H9 (cell line): ENCODE data around the gene PAQR7. TPM values are rescaled to one million over a fixed set of nuclear protein-coding genes. Genes with fewer than 3 reads are reported as not detected.

Experiments
- DNase-seq: peaks from one replicate; pipeline ENCODE4 v3.0.0-alpha.2; 2017
- H2AFZ ChIP-seq: one replicate; pipeline ENCODE4 v1.6.1; 2013; ENCODE audit warnings: mild to moderate bottlenecking, low read length, control low read depth, moderate library complexity
- H2AK5ac ChIP-seq: 2 replicates; pipeline ENCODE4 v1.6.1; 2013; ENCODE audit warnings: low read length, control low read depth, mixed read lengths; ENCODE audit not compliant: insufficient read length
- H2BK120ac ChIP-seq: one replicate; pipeline ENCODE4 v1.6.1; 2013; ENCODE audit warnings: low read depth, mild to moderate bottlenecking, low read length, control low read depth, inconsistent platforms; ENCODE audit not compliant: poor library complexity, severe bottlenecking
- H2BK12ac ChIP-seq: 2 replicates; pipeline ENCODE4 v1.6.1; 2013; ENCODE audit warnings: low read length, control low read depth, mixed read lengths, low read depth; ENCODE audit not compliant: insufficient read length
- H2BK15ac ChIP-seq: 2 replicates; pipeline ENCODE4 v1.6.1; 2013; ENCODE audit warnings: low read depth, low read length, control low read depth
- H2BK20ac ChIP-seq: one replicate; pipeline ENCODE4 v1.6.1; 2013; ENCODE audit warnings: low read depth, mild to moderate bottlenecking, low read length, control low read depth, inconsistent platforms; ENCODE audit not compliant: poor library complexity, severe bottlenecking
- H2BK5ac ChIP-seq: 2 replicates; pipeline ENCODE4 v1.6.1; 2013; ENCODE audit warnings: low read length, control low read depth, mixed read lengths; ENCODE audit not compliant: insufficient read length
- H3K14ac ChIP-seq: 2 replicates; pipeline ENCODE4 v1.6.1; 2013; ENCODE audit warnings: low read length, control low read depth; ENCODE audit not compliant: insufficient read depth
- H3K18ac ChIP-seq: 2 replicates; pipeline ENCODE4 v1.6.1; 2013; ENCODE audit warnings: low read depth, mild to moderate bottlenecking, mixed read lengths, low read length, control low read depth; ENCODE audit not compliant: insufficient read length
- H3K23ac ChIP-seq: 2 replicates; pipeline ENCODE4 v1.6.1; 2013; ENCODE audit warnings: low read length, control low read depth, mixed read lengths, low read depth; ENCODE audit not compliant: insufficient read length
- H3K23me2 ChIP-seq: 2 replicates; pipeline ENCODE4 v1.6.1; 2013; ENCODE audit warnings: low read depth, mild to moderate bottlenecking, mixed read lengths, low read length, control low read depth; ENCODE audit not compliant: insufficient read length, poor library complexity, severe bottlenecking
- H3K27ac ChIP-seq: 2 replicates; pipeline ENCODE4 v1.5.1; 2013; ENCODE audit warnings: low read length, control low read depth, mixed read lengths, low read depth; ENCODE audit not compliant: insufficient read length
- H3K27me3 ChIP-seq: 2 replicates; pipeline ENCODE4 v1.6.1; 2013; ENCODE audit warnings: low read length, control low read depth, inconsistent platforms; ENCODE audit not compliant: insufficient read depth
- H3K4ac ChIP-seq: 2 replicates; pipeline ENCODE4 v1.6.1; 2013; ENCODE audit warnings: low read depth, mild to moderate bottlenecking, control low read depth, inconsistent platforms, low read length, moderate library complexity
- H3K4me1 ChIP-seq: 2 replicates; pipeline ENCODE4 v1.6.1; 2013; ENCODE audit warnings: low read length, control low read depth, inconsistent platforms; ENCODE audit not compliant: insufficient read depth
- H3K4me2 ChIP-seq: 2 replicates; pipeline ENCODE4 v1.6.1; 2013; ENCODE audit warnings: low read length, control low read depth, mixed read lengths; ENCODE audit not compliant: insufficient read length, insufficient read depth
- H3K56ac ChIP-seq: 2 replicates; pipeline ENCODE4 v1.6.1; 2013; ENCODE audit warnings: low read depth, mild to moderate bottlenecking, mixed read lengths, low read length, control low read depth; ENCODE audit not compliant: insufficient read length
- H3K79me1 ChIP-seq: 2 replicates; pipeline ENCODE4 v1.6.1; 2013; ENCODE audit warnings: low read depth, mild to moderate bottlenecking, moderate library complexity, low read length, control low read depth, inconsistent platforms; ENCODE audit not compliant: insufficient read depth, poor library complexity, severe bottlenecking
- H3K79me2 ChIP-seq: 2 replicates; pipeline ENCODE4 v1.6.1; 2013; ENCODE audit warnings: low read length, control low read depth, inconsistent platforms; ENCODE audit not compliant: insufficient read depth
- H3K9ac ChIP-seq: 2 replicates; pipeline ENCODE4 v1.6.1; 2013; ENCODE audit warnings: low read length, control low read depth, mixed read lengths; ENCODE audit not compliant: insufficient read length; ENCODE audit errors: extremely low read depth
- H3K9me3 ChIP-seq: one replicate; pipeline ENCODE4 v1.6.1; 2013; ENCODE audit warnings: low read depth, low read length, inconsistent platforms; ENCODE audit not compliant: control insufficient read depth
- H3T11ph ChIP-seq: one replicate; pipeline ENCODE4 v1.6.1; 2013; ENCODE audit warnings: mild to moderate bottlenecking, low read length, control low read depth, inconsistent platforms
- H4K20me1 ChIP-seq: one replicate; pipeline ENCODE4 v1.6.1; 2013; ENCODE audit not compliant: control insufficient read depth, insufficient read length, insufficient read depth
- H4K5ac ChIP-seq: 2 replicates; pipeline ENCODE4 v1.6.1; 2013; ENCODE audit warnings: low read depth, mild to moderate bottlenecking, mixed read lengths, low read length, control low read depth; ENCODE audit not compliant: insufficient read length
- H4K8ac ChIP-seq: replicated peaks from 2 replicates; pipeline ENCODE4 v1.6.1; 2013; ENCODE audit warnings: low read length, control low read depth, mixed read lengths, low read depth; ENCODE audit not compliant: insufficient read length
- H4K91ac ChIP-seq: 2 replicates; pipeline ENCODE4 v1.6.1; 2013; ENCODE audit warnings: low read depth, mild to moderate bottlenecking, moderate library complexity, mixed read lengths, low read length, control low read depth; ENCODE audit not compliant: insufficient read length
- H3K27ac Mint-ChIP-seq, 3 experiments: 2 replicates in 2 of 3; 3 replicates in 1 of 3; pipeline ENCODE4 v1.8.0; 2020 to 2021; ENCODE audit warnings: mixed read lengths in 3 of 3, mild to moderate bottlenecking in 1 of 3, moderate library complexity in 1 of 3
- H3K27me3 Mint-ChIP-seq: 2 replicates; pipeline ENCODE4 v1.8.0; 2021; ENCODE audit warnings: low read depth, mild to moderate bottlenecking, moderate library complexity, mixed read lengths
- H3K36me3 Mint-ChIP-seq, 3 experiments: 2 replicates in 2 of 3; 3 replicates in 1 of 3; pipeline ENCODE4 v1.8.0; 2020 to 2021; ENCODE audit warnings: low read depth in 3 of 3, mixed read lengths in 3 of 3; ENCODE audit not compliant: insufficient read depth in 1 of 3
- H3K4me1 Mint-ChIP-seq, 2 experiments: 2 replicates each; pipeline ENCODE4 v1.8.0; 2020; ENCODE audit warnings: mixed read lengths in 2 of 2
- H3K4me3 Mint-ChIP-seq, 2 experiments: 2 replicates in 1 of 2; 3 replicates in 1 of 2; pipeline ENCODE4 v1.8.0; 2020 to 2021; ENCODE audit warnings: mild to moderate bottlenecking in 2 of 2, mixed read lengths in 2 of 2, moderate library complexity in 1 of 2
- H3K9me3 Mint-ChIP-seq, 2 experiments: 2 replicates in 1 of 2; 3 replicates in 1 of 2; pipeline ENCODE4 v1.8.0; 2020; ENCODE audit warnings: mild to moderate bottlenecking in 2 of 2, mixed read lengths in 2 of 2, moderate library complexity in 1 of 2
- WGBS: extraction: QIAGEN DNeasy Blood & Tissue Kit; methylation state at CpG from one replicate; pipeline ENCODE4 v1.1.7; 2013; ENCODE audit warnings: missing lambda C conversion rate, low lambda C conversion rate, mixed read lengths; ENCODE audit not compliant: insufficient read length; ENCODE audit errors: extremely low coverage; 5-methylcytosine and 5-hydroxymethylcytosine counted together
- total RNA-seq: library from RNA; stranded (reverse); gene quantifications from 2 replicates; pipeline ENCODE4 v1.2.1, GENCODE V29; 2021
- TF ChIP-seq, protein P1 (sequence below): fragments of 200-600 bp; sonication (generic); conservative IDR thresholded peaks from 3 replicates; pipeline ENCODE4 v1.8.0; 2021; ENCODE audit warnings: antibody characterized with exemption, mild to moderate bottlenecking

The PAQR7 gene
- total RNA-seq, 1 experiment from 2014 or later = 6.3 TPM

DNA sequence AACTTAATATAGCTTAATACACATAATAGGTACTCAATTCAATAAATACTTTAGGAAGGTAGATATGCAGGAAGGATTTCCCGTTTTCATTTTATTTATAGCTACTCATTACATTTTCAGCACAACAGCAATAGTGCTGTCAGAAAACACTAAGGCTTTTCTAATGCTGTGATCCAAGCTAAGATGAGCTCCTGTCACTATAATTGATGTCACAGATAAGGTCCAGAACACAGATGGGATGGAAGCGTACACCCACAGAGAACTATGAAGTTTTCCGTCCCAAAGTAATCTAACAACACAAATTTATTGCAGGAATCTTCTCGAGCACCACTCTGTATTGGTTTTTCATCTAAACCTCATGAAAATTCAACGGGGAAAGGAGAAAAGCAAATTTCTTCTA is 29.8 kb downstream of the PAQR7 start:
- Histone ChIP-seq H3T11ph (no peak overlapping the region), H4K20me1 (no peaks in the 10 kb centered on the region), H3K56ac (no peak overlapping the region), H3K23me2 (no peaks in the 10 kb centered on the region), H3K79me1 (no peaks in the 10 kb centered on the region), H4K5ac (no peak overlapping the region), H3K4ac (no peak overlapping the region), H2BK120ac (no peak overlapping the region), H3K9ac (no peak overlapping the region), H3K27me3 (no peaks in the 10 kb centered on the region), H2AFZ (no peak overlapping the region), H2AK5ac (no peak overlapping the region), H2BK5ac (no peak overlapping the region), H2BK20ac (no peak overlapping the region), H3K9me3 (no peaks in the 10 kb centered on the region), H4K8ac (no peak overlapping the region), H4K91ac (no peak overlapping the region), H3K4me1 (no peaks in the 10 kb centered on the region), H3K23ac (no peak overlapping the region), H3K4me2 (no peak overlapping the region), H2BK15ac (no peak overlapping the region), H3K14ac (no peak overlapping the region), H3K79me2 (no peaks in the 10 kb centered on the region; the same call in 1 of the 2 replicates), H2BK12ac (no peak overlapping the region), H3K18ac (no peak overlapping the region), H3K27ac (no peak overlapping the region)
- H3K9me3 Mint-ChIP-seq = no peaks in the 10 kb centered on the region
- H3K27ac Mint-ChIP-seq = no peak overlapping the region
- H3K36me3 Mint-ChIP-seq = no peaks in the 10 kb centered on the region
- TF ChIP-seq, protein P1, sequence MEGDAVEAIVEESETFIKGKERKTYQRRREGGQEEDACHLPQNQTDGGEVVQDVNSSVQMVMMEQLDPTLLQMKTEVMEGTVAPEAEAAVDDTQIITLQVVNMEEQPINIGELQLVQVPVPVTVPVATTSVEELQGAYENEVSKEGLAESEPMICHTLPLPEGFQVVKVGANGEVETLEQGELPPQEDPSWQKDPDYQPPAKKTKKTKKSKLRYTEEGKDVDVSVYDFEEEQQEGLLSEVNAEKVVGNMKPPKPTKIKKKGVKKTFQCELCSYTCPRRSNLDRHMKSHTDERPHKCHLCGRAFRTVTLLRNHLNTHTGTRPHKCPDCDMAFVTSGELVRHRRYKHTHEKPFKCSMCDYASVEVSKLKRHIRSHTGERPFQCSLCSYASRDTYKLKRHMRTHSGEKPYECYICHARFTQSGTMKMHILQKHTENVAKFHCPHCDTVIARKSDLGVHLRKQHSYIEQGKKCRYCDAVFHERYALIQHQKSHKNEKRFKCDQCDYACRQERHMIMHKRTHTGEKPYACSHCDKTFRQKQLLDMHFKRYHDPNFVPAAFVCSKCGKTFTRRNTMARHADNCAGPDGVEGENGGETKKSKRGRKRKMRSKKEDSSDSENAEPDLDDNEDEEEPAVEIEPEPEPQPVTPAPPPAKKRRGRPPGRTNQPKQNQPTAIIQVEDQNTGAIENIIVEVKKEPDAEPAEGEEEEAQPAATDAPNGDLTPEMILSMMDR = no peak
- H3K4me3 Mint-ChIP-seq = no peak overlapping the region
- no CpG with 5 or more reads among the region's 5 CpGs for WGBS
- no peaks in the 10 kb centered on the region for H3K27me3 Mint-ChIP-seq
- no peak for DNase-seq
- H3K4me1 Mint-ChIP-seq = peaks cover 10 to 14% of the 10 kb centered on the region in 2 experiments
